HG02610 (cell line): ENCODE results near the gene ANKS4B.
"Not testable (repeated sequence)": the region's sequence is repeated elsewhere in the genome, so short reads cannot be mapped to it uniquely, and the experiment has no call there.

Experiments used
- ATAC-seq: cut with Tn5 transposase; IDR thresholded peaks from one replicate; pipeline ENCODE4 v1.9.1; 2021; ENCODE audit warnings: mild to moderate bottlenecking, moderate library complexity; ENCODE audit not compliant: unreplicated experiment

Gene ANKS4B

GRCh38 chr16:21217121-21217520 is 16.4 kb upstream of the ANKS4B start:
- ATAC-seq = no peak

GRCh38 chr16:21218153-21218552 is 15.3 kb upstream of the ANKS4B start:
- no peak for ATAC-seq

- ATAC-seq = no peak
Measured at GRCh38 chr16:21219551-21219950, 13.9 kb upstream of the ANKS4B start.

GRCh38 chr16:21222495-21223337 is 10.8 kb upstream of the ANKS4B start:
- ATAC-seq = no peak

- ATAC-seq = no peak
Measured at GRCh38 chr16:21223787-21224186, 9.7 kb upstream of the ANKS4B start.

GRCh38 chr16:21224800-21225199 is 8.7 kb upstream of the ANKS4B start:
- no peak for ATAC-seq

GRCh38 chr16:21226749-21227148 is 6.8 kb upstream of the ANKS4B start:
- no peak for ATAC-seq

- no peak for ATAC-seq
Measured at GRCh38 chr16:21227866-21228265, 5.6 kb upstream of the ANKS4B start.

- no peak for ATAC-seq
Measured at GRCh38 chr16:21228361-21228872, 5.1 kb upstream of the ANKS4B start.

GRCh38 chr16:21233045-21233520 is 416 bp upstream of the ANKS4B start:
- ATAC-seq = no peak

GRCh38 chr16:21235199-21235585 is 1.7 kb downstream of the ANKS4B start:
- no peak for ATAC-seq

- no peak for ATAC-seq
Measured at GRCh38 chr16:21236831-21237230, 3.3 kb downstream of the ANKS4B start.

GRCh38 chr16:21239646-21240045 is 6.1 kb downstream of the ANKS4B start:
- no peak for ATAC-seq

- no peak for ATAC-seq
Measured at GRCh38 chr16:21242756-21243155, 9.3 kb downstream of the ANKS4B start.

- ATAC-seq = no peak
Measured at GRCh38 chr16:21244518-21245215, 11.2 kb downstream of the ANKS4B start.

GRCh38 chr16:21248179-21248578 is 14.7 kb downstream of the ANKS4B start:
- not testable (repeated sequence) for ATAC-seq

- no peak for ATAC-seq
Measured at GRCh38 chr16:21250072-21250923, 16.8 kb downstream of the ANKS4B start.

GRCh38 chr16:21253470-21253869 is 20.0 kb downstream of the ANKS4B start:
- ATAC-seq = no peak

- ATAC-seq = no peak
Measured at GRCh38 chr16:21256636-21257035, 23.1 kb downstream of the ANKS4B start.

- ATAC-seq = no peak
Measured at GRCh38 chr16:21257284-21257683, 23.8 kb downstream of the ANKS4B start.
